ENCODE measurements around the gene GET3. TPM values are rescaled to one million over a fixed set of nuclear protein-coding genes. Genes with fewer than 3 reads are reported as not detected.

GET3 gene
- polyA plus RNA-seq, 2 of the 4 experiments (the other 2 are of a cell fraction) = 87.0 to 91.7 TPM

DNA sequence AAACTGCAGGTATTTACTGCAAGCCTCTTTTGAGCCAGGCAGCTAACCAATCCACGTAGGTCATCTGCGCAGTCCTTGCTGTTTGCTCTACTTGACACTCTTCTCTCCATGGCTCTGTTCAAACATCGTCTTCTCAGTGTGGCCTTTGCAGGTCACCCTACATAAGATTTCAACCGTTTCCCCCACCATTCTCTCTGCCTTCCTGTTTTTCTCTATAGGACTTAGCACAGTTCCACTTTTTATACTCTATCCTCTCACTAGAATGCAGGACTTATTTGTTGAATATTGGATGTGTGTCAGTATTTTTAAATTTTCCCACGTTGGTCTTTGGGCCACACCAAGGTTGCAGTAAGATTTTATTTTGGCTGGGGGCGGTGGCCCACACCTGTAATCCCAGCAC, 39.2 kb upstream of the GET3 start:
- H3K4me3 ChIP-seq = no peak overlapping the region
- H3K4me1 ChIP-seq = peaks cover 5% of the 10 kb centered on the region; the same call in 1 of the 3 replicates
- ChIA-PET POLR2A (no interaction called here), CTCF (interaction anchor here (1.9 to 2.0 kb wide), 2 partner anchors 10 to 20 kb away, joined by 5 to 7 read pairs; no protein-coding TSS in a partner anchor)
- no peak for DNase-seq (ENCODE audit: low read depth in 1 of 2, low spot score in 1 of 2)
- ATAC-seq = no peak
- FAIRE-seq = no peak
- 88% methylated on average over 6 of the region's 6 CpGs for WGBS (ENCODE audit: missing lambda C conversion rate)
- H3K27ac ChIP-seq = no peak overlapping the region
- no peaks in the 10 kb centered on the region for H3K9me3 ChIP-seq
- TF ChIP-seq POLR2AphosphoS2 (conservative IDR thresholded peaks at IDR 0.05; ENCODE audit: low read length) = no peak
- TF ChIP-seq ZNF302 (CRISPR knock-in tag; IDR thresholded peaks at IDR 0.05) = no peak
- TF ChIP-seq, protein P1, sequence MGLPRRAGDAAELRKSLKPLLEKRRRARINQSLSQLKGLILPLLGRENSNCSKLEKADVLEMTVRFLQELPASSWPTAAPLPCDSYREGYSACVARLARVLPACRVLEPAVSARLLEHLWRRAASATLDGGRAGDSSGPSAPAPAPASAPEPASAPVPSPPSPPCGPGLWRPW (IDR thresholded peaks at IDR 0.05) = no peak
- TF ChIP-seq CEBPB (IDR thresholded peaks at IDR 0.05) = no peak
- no peak for TF ChIP-seq SREBF2 (IDR thresholded peaks at IDR 0.05)
- no peak for TF ChIP-seq CHD2 (IDR thresholded peaks at IDR 0.05; ENCODE audit: low read length, partially characterized antibody)
- no peak for TF ChIP-seq RARB (CRISPR knock-in tag; IDR thresholded peaks at IDR 0.05)
- no peak for TF ChIP-seq RAD21 (conservative IDR thresholded peaks at IDR 0.05 in 1 of 2, IDR thresholded peaks at IDR 0.05 in 1 of 2)
- TF ChIP-seq NPAS2 (CRISPR knock-in tag; IDR thresholded peaks at IDR 0.05; ENCODE audit: borderline replicate concordance) = no peak
- no peak for TF ChIP-seq ZSCAN20 (CRISPR knock-in tag; IDR thresholded peaks at IDR 0.05)
- no peak for TF ChIP-seq BCL3 (IDR thresholded peaks at IDR 0.05)
- no peak for TF ChIP-seq GATA3 (IDR thresholded peaks at IDR 0.05; ENCODE audit: borderline replicate concordance)
- TF ChIP-seq POLR2A (IDR thresholded peaks at IDR 0.05; ENCODE audit: low read length) = no peak
- TF ChIP-seq JUNB (IDR thresholded peaks at IDR 0.05) = no peak
- H3K4me2 ChIP-seq = no peak overlapping the region

- Histone ChIP-seq H3K4me3 (no peak overlapping the region), H3K4me1 (no peaks in the 10 kb centered on the region), H3K27ac (no peak overlapping the region), H3K4me2 (no peak overlapping the region), H3K9me3 (no peaks in the 10 kb centered on the region)
- ATAC-seq (no peak), DNase-seq (ENCODE audit: low read depth in 1 of 2, low spot score in 1 of 2) (no peak), FAIRE-seq (no peak)
- ChIA-PET POLR2A (no interaction called here), CTCF (no interaction called here)
- 0 out of 5 replicates have a peak, but pooled peaks of 1 of the 2 experiments have one; percentile 17 for TF ChIP-seq JUN (IDR thresholded peaks at IDR 0.05)
- no peak for TF ChIP-seq NR3C1 (IDR thresholded peaks at IDR 0.05)
- WGBS (ENCODE audit: missing lambda C conversion rate) = 93% methylated on average over 27 of the region's 33 CpGs
Observed at GRCh38 chr19:12701596-12702282, 35.6 kb upstream of the GET3 start.

DNA sequence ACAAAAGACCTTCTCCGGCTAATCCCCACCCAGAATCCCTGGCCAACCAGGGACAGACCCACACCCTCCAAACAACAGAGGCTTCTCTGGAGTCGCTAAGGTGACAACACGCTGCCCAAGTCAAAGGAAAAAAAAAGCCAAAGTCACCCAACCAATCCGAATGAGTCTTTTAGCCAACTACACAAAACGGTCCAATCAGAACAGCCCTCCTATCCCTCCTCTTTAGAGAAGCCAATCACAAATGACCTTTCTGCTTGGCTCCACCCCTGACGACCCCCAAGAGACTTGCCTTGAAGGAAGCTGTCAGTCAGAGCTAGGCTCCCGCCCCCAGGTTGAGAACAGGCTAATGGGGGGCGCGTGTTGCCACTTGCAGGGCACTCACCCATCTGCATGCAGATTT, 34.3 kb upstream of the GET3 start:
- H3K27ac ChIP-seq = no peak overlapping the region
- peak in 1 of 2 experiments; percentile 66 for DNase-seq (ENCODE audit: low read depth in 1 of 2, low spot score in 1 of 2)
- TF ChIP-seq NFE2L2 (conservative IDR thresholded peaks at IDR 0.05; ENCODE audit: low read length) (no peak), HDAC2 (IDR thresholded peaks at IDR 0.05) (no peak), ATOH8 (CRISPR knock-in tag; IDR thresholded peaks at IDR 0.05; ENCODE audit: low read depth) (no peak), NPAS2 (CRISPR knock-in tag; IDR thresholded peaks at IDR 0.05; ENCODE audit: borderline replicate concordance) (no peak), RNF2 (IDR thresholded peaks at IDR 0.05; ENCODE audit: borderline replicate concordance, low read depth) (no peak), EP300 (IDR thresholded peaks at IDR 0.05) (no peak), POLR2A (IDR thresholded peaks at IDR 0.05; ENCODE audit: low read length) (no peak), BHLHE40 (IDR thresholded peaks at IDR 0.05; ENCODE audit: low read depth, low read length) (no peak), FOSB (CRISPR knock-in tag; IDR thresholded peaks at IDR 0.05) (no peak), RFX5 (IDR thresholded peaks at IDR 0.05) (no peak), CBX2 (IDR thresholded peaks at IDR 0.05; ENCODE audit: borderline replicate concordance, low read depth) (no peak), HOXA7 (CRISPR knock-in tag; IDR thresholded peaks at IDR 0.05) (no peak), ZSCAN20 (CRISPR knock-in tag; IDR thresholded peaks at IDR 0.05) (no peak), JUN (IDR thresholded peaks at IDR 0.05) (no peak), EHF (CRISPR knock-in tag; IDR thresholded peaks at IDR 0.05) (no peak), ZNF302 (CRISPR knock-in tag; IDR thresholded peaks at IDR 0.05) (no peak), TFCP2L1 (CRISPR knock-in tag; IDR thresholded peaks at IDR 0.05) (no peak)
- TF ChIP-seq, protein P1 (IDR thresholded peaks at IDR 0.05) = no peak
- 76% methylated on average over 9 of the region's 9 CpGs for WGBS (ENCODE audit: missing lambda C conversion rate)
- FAIRE-seq = no peak
- no peak overlapping the region for H3K4me2 ChIP-seq
- ChIA-PET POLR2A (no interaction called here), CTCF (interaction anchor here (0.6 to 1.3 kb wide), 2 partner anchors 63 to 122 kb away, joined by 3 to 4 read pairs; no protein-coding TSS in a partner anchor)
- ATAC-seq = peak in 1 of 2 experiments; percentile 72; a peak in 3 of 6 replicates
- H3K9me3 ChIP-seq = no peaks in the 10 kb centered on the region
- H3K4me3 ChIP-seq = no peak overlapping the region
- H3K4me1 ChIP-seq = no peaks in the 10 kb centered on the region

Data from A549 (cell line).